Ramos (cell line): ENCODE measurements around the gene BRAT1.

Experiments
- in situ Hi-C: fragments of 300-500 bp; cut with MboI; formaldehyde crosslinking; loops from one replicate; pipeline ENCODE4 v1.14.3; 2022; ENCODE audit warnings: low sequenced_read_pairs; ENCODE audit not compliant: unreplicated experiment

The BRAT1 gene

GRCh38 chr7:2586326-2587020 is 31.1 kb upstream of the BRAT1 start:
- in situ Hi-C loops, result no loop called here

- in situ Hi-C loops, result no loop called here
Observed at GRCh38 chr7:2585446-2585845, 30.1 kb upstream of the BRAT1 start.

- in situ Hi-C loops, result no loop called here
Observed at GRCh38 chr7:2583798-2584580, 28.7 kb upstream of the BRAT1 start.

GRCh38 chr7:2582006-2582735 is 26.8 kb upstream of the BRAT1 start:
- in situ Hi-C loops, result no loop called here

- in situ Hi-C loops, result no loop called here
Observed at GRCh38 chr7:2580636-2581035, 25.3 kb upstream of the BRAT1 start.

GRCh38 chr7:2577914-2578680 is 22.8 kb upstream of the BRAT1 start:
- in situ Hi-C loops, result no loop called here

GRCh38 chr7:2576742-2577491 is 21.6 kb upstream of the BRAT1 start:
- in situ Hi-C loops, result no loop called here

- in situ Hi-C loops, result no loop called here
Observed at GRCh38 chr7:2575733-2576340, 20.5 kb upstream of the BRAT1 start.

GRCh38 chr7:2575046-2575732 is 19.9 kb upstream of the BRAT1 start:
- in situ Hi-C loops, result no loop called here

GRCh38 chr7:2573761-2574160 is 18.4 kb upstream of the BRAT1 start:
- in situ Hi-C loops, result no loop called here

GRCh38 chr7:2572101-2572842 is 16.9 kb upstream of the BRAT1 start:
- in situ Hi-C loops, result no loop called here

- in situ Hi-C loops, result no loop called here
Observed at GRCh38 chr7:2571409-2571808, 16.1 kb upstream of the BRAT1 start.

- in situ Hi-C loops, result no loop called here
Observed at GRCh38 chr7:2570021-2570420, 14.7 kb upstream of the BRAT1 start.

GRCh38 chr7:2569421-2569820 is 14.1 kb upstream of the BRAT1 start:
- in situ Hi-C loops, result no loop called here

GRCh38 chr7:2568521-2569223 is 13.3 kb upstream of the BRAT1 start:
- in situ Hi-C loops, result no loop called here

GRCh38 chr7:2567679-2568278 is 12.5 kb upstream of the BRAT1 start:
- in situ Hi-C loops, result no loop called here
